HG02870 (cell line): ENCODE measurements around the gene SCYGR1.
"Not testable (repeated sequence)": the region's sequence is repeated elsewhere in the genome, so short reads cannot be mapped to it uniquely, and the experiment has no call there.

Experiments used
- ATAC-seq: cut with Tn5 transposase; IDR thresholded peaks from one replicate; pipeline ENCODE4 v1.9.1; 2021; ENCODE audit warnings: mild to moderate bottlenecking, moderate library complexity; ENCODE audit not compliant: unreplicated experiment

SCYGR1 gene

GRCh38 chr2:227404585-227405271 lies 17.0 kb upstream of the SCYGR1 start:
- no peak for ATAC-seq

- ATAC-seq = no peak
These were observed 15.2 kb upstream of the SCYGR1 start for GRCh38 chr2:227402959-227403358.

- ATAC-seq = no peak
These were observed 14.6 kb upstream of the SCYGR1 start for GRCh38 chr2:227402321-227402720.

GRCh38 chr2:227401550-227401949 lies 13.8 kb upstream of the SCYGR1 start:
- ATAC-seq = no peak

GRCh38 chr2:227398684-227399670 lies 11.2 kb upstream of the SCYGR1 start:
- ATAC-seq = no peak

- no peak for ATAC-seq
These were observed 9.8 kb upstream of the SCYGR1 start for GRCh38 chr2:227397562-227397961.

- no peak for ATAC-seq
These were observed 7.8 kb upstream of the SCYGR1 start for GRCh38 chr2:227395556-227395955.

- ATAC-seq = no peak
These were observed 6.7 kb upstream of the SCYGR1 start for GRCh38 chr2:227394401-227394800.

GRCh38 chr2:227390468-227391256 lies 2.9 kb upstream of the SCYGR1 start:
- no peak for ATAC-seq

- ATAC-seq = no peak
These were observed 1.9 kb upstream of the SCYGR1 start for GRCh38 chr2:227389661-227390060.

GRCh38 chr2:227389231-227389630 lies 1.5 kb upstream of the SCYGR1 start:
- no peak for ATAC-seq

GRCh38 chr2:227388537-227389011 lies 825 bp upstream of the SCYGR1 start:
- ATAC-seq = no peak

- ATAC-seq = no peak
These were observed 1.1 kb downstream of the SCYGR1 start for GRCh38 chr2:227386630-227387029.

- ATAC-seq = no peak
These were observed 4.1 kb downstream of the SCYGR1 start for GRCh38 chr2:227383686-227384085.

GRCh38 chr2:227382241-227382835 lies 5.4 kb downstream of the SCYGR1 start:
- not testable (repeated sequence) for ATAC-seq

GRCh38 chr2:227379095-227379494 lies 8.7 kb downstream of the SCYGR1 start, which contains the start of gene TM4SF20:
TM4SF20 (minus strand) TSS chr2:227379306; CDS start chr2:227379268, 38 bp downstream.
- ATAC-seq = no peak

- ATAC-seq = no peak
These were observed 9.4 kb downstream of the SCYGR1 start for GRCh38 chr2:227378371-227378782.

- no peak for ATAC-seq
These were observed 10.0 kb downstream of the SCYGR1 start for GRCh38 chr2:227377467-227378351.

GRCh38 chr2:227376656-227377396 lies 10.9 kb downstream of the SCYGR1 start:
- no peak for ATAC-seq
